IMR-90 (cell line): ENCODE results near the gene TRAK2. TPM values are rescaled to one million over a fixed set of nuclear protein-coding genes. Genes with fewer than 3 reads are reported as not detected.

Source experiments
- ATAC-seq: fragments of 200-7000 bp; cut with Tn5 transposase; 2 replicates; pipeline ENCODE4 v1.9.1; 2020; ENCODE audit warnings: low read depth, mild to moderate bottlenecking, moderate library complexity
- BruUV-seq: library from RNA; stranded (reverse); fragments of 400-500 nt; replicated peaks from 2 replicates; lab custom pipeline; 2021; lab: Mats Ljungman, UMichigan
- CTCF ChIA-PET: fragments of 300-600 bp; formaldehyde crosslinking; extraction: SDS; loops from one replicate; lab custom pipeline; 2021; ENCODE audit warnings: antibody characterized with exemption; lab: Yijun Ruan, JAX
- POLR2A ChIA-PET: fragments of 300-600 bp; sonication (Branson Sonifier 250); formaldehyde crosslinking; loops from one replicate; lab custom pipeline; 2022; ENCODE audit warnings: antibody characterized with exemption; ENCODE audit not compliant: unreplicated experiment; lab: Charles Lee
- DNase-seq: peaks from one replicate; pipeline ENCODE4 v3.0.0; 2013
- H2AFZ ChIP-seq: replicated peaks from 2 replicates; pipeline ENCODE3; 2013; ENCODE audit warnings: low read length, mild to moderate bottlenecking; ENCODE audit not compliant: poor library complexity
- H2AK5ac ChIP-seq: 2 replicates; pipeline ENCODE4 v1.6.1; 2013; ENCODE audit warnings: low read depth, low read length, inconsistent platforms
- H2AK9ac ChIP-seq: replicated peaks from 2 replicates; pipeline ENCODE3; 2013; ENCODE audit warnings: mild to moderate bottlenecking, low read depth, low read length, moderate library complexity; ENCODE audit not compliant: poor library complexity
- H2BK120ac ChIP-seq: 2 replicates; pipeline ENCODE4 v1.6.1; 2013; ENCODE audit warnings: low read depth, low read length, inconsistent platforms
- H2BK15ac ChIP-seq: 3 replicates; pipeline ENCODE4 v1.6.1; 2013; ENCODE audit warnings: low read depth, low read length, inconsistent platforms
- H2BK20ac ChIP-seq: 2 replicates; pipeline ENCODE4 v1.6.1; 2013; ENCODE audit warnings: low read depth, mild to moderate bottlenecking, inconsistent platforms, low read length, moderate library complexity
- H2BK5ac ChIP-seq: 2 replicates; pipeline ENCODE4 v1.6.1; 2013; ENCODE audit warnings: mild to moderate bottlenecking, low read depth, low read length, inconsistent platforms; ENCODE audit not compliant: poor library complexity, severe bottlenecking
- H3K14ac ChIP-seq: replicated peaks from 2 replicates; pipeline ENCODE4 v1.6.1; 2013; ENCODE audit warnings: low read depth, low read length, inconsistent platforms
- H3K18ac ChIP-seq: 2 replicates; pipeline ENCODE4 v1.6.1; 2013; ENCODE audit warnings: low read depth, low read length, control low read depth
- H3K23ac ChIP-seq: 2 replicates; pipeline ENCODE4 v1.6.1; 2013; ENCODE audit warnings: low read depth, low read length, inconsistent platforms
- H3K27ac ChIP-seq: 2 replicates; pipeline ENCODE4 v1.5.1; 2013; ENCODE audit warnings: mild to moderate bottlenecking, control low read depth, low read length; ENCODE audit not compliant: insufficient read depth
- H3K27me3 ChIP-seq: 2 replicates; pipeline ENCODE4 v1.6.1; 2013; ENCODE audit warnings: low read length; ENCODE audit not compliant: control insufficient read depth, insufficient read depth
- H3K36me3 ChIP-seq: 2 replicates; pipeline ENCODE4 v1.6.1; 2013; ENCODE audit warnings: low read length, mixed read lengths; ENCODE audit not compliant: control insufficient read depth, insufficient read depth
- H3K4ac ChIP-seq: 2 replicates; pipeline ENCODE4 v1.6.1; 2013; ENCODE audit warnings: low read depth, low read length, inconsistent platforms
- H3K4me1 ChIP-seq: 2 replicates; pipeline ENCODE4 v1.6.1; 2013; ENCODE audit warnings: low read length, mixed read lengths; ENCODE audit not compliant: control insufficient read depth, insufficient read depth
- H3K4me2 ChIP-seq: 2 replicates; pipeline ENCODE4 v1.6.1; 2013; ENCODE audit warnings: low read depth, mild to moderate bottlenecking, control low read depth, low read length, moderate library complexity
- H3K4me3 ChIP-seq: 2 replicates; pipeline ENCODE4 v1.5.1; 2013; ENCODE audit warnings: low read depth, mild to moderate bottlenecking, control low read depth, low read length, moderate library complexity; ENCODE audit not compliant: insufficient read depth
- H3K56ac ChIP-seq: 2 replicates; pipeline ENCODE4 v1.6.1; 2013; ENCODE audit warnings: low read length, inconsistent platforms; ENCODE audit not compliant: insufficient read depth; ENCODE audit errors: extremely low read depth
- H3K79me1 ChIP-seq, 2 experiments: 2 replicates each; pipeline ENCODE4 v1.6.1; 2013; ENCODE audit warnings: low read length in 2 of 2, inconsistent platforms in 1 of 2, low read depth in 1 of 2
- H3K9ac ChIP-seq: 2 replicates; pipeline ENCODE4 v1.6.1; 2013; ENCODE audit warnings: low read depth, low read length, control low read depth
- H3K9me1 ChIP-seq: 2 replicates; pipeline ENCODE4 v1.6.1; 2013; ENCODE audit warnings: low read length, inconsistent platforms; ENCODE audit not compliant: insufficient read depth
- H3K9me3 ChIP-seq: 2 replicates; pipeline ENCODE4 v1.6.1; 2013; ENCODE audit warnings: low read length; ENCODE audit not compliant: control insufficient read depth, insufficient read depth
- H4K20me1 ChIP-seq: 2 replicates; pipeline ENCODE4 v1.6.1; 2013; ENCODE audit warnings: low read length, inconsistent platforms; ENCODE audit not compliant: insufficient read depth
- H4K5ac ChIP-seq: 2 replicates; pipeline ENCODE4 v1.6.1; 2013; ENCODE audit warnings: mild to moderate bottlenecking, low read depth, low read length, control low read depth
- H4K8ac ChIP-seq, 2 experiments: 2 replicates each; pipeline ENCODE4 v1.6.1; 2013; ENCODE audit warnings: low read depth in 2 of 2, low read length in 2 of 2, control low read depth in 1 of 2, inconsistent platforms in 1 of 2
- H4K91ac ChIP-seq: 2 replicates; pipeline ENCODE4 v1.6.1; 2013; ENCODE audit warnings: low read depth, low read length, inconsistent platforms; ENCODE audit not compliant: insufficient read depth
- BHLHE40 ChIP-seq: fragments of 150-350 bp; IDR thresholded peaks from 2 replicates; pipeline ENCODE4 v1.6.1; 2016; ENCODE audit warnings: mild to moderate bottlenecking, low read depth, low read length
- CEBPB ChIP-seq: IDR thresholded peaks from 2 replicates; pipeline ENCODE4 v1.6.1; 2012; ENCODE audit warnings: low read depth, low read length, improper control_type of control experiment
- CHD1 ChIP-seq: IDR thresholded peaks from 2 replicates; pipeline ENCODE4 v1.6.1; 2012; ENCODE audit warnings: low read depth, low read length, improper control_type of control experiment
- ELK1 ChIP-seq: fragments of 150-350 bp; IDR thresholded peaks from 2 replicates; pipeline ENCODE4 v1.6.1; 2016; ENCODE audit warnings: low read depth, mild to moderate bottlenecking, low read length, moderate library complexity, borderline replicate concordance
- FOS ChIP-seq: fragments of 150-350 bp; IDR thresholded peaks from 2 replicates; pipeline ENCODE4 v1.6.1; 2016; ENCODE audit warnings: low read depth, low read length
- MAFK ChIP-seq: IDR thresholded peaks from 2 replicates; pipeline ENCODE4 v1.6.1; 2012; ENCODE audit warnings: low read depth, low read length, improper control_type of control experiment
- MAZ ChIP-seq: IDR thresholded peaks from 2 replicates; pipeline ENCODE4 v1.6.1; 2012; ENCODE audit warnings: low read depth, mild to moderate bottlenecking, low read length, improper control_type of control experiment, moderate library complexity, borderline replicate concordance
- MXI1 ChIP-seq: IDR thresholded peaks from 2 replicates; pipeline ENCODE4 v1.6.1; 2012; ENCODE audit warnings: low read depth, mild to moderate bottlenecking, low read length, moderate library complexity, borderline replicate concordance
- NFE2L2 ChIP-seq: fragments of 150-350 bp; IDR thresholded peaks from 2 replicates; pipeline ENCODE4 v1.6.1; 2016; ENCODE audit warnings: low read depth, mild to moderate bottlenecking, low read length
- POLR2A ChIP-seq: IDR thresholded peaks from 2 replicates; pipeline ENCODE4 v1.6.1; 2012; ENCODE audit warnings: mild to moderate bottlenecking, low read depth, low read length
- RAD21 ChIP-seq: IDR thresholded peaks from 2 replicates; pipeline ENCODE4 v1.6.1; 2012; ENCODE audit warnings: low read length, improper control_type of control experiment
- RCOR1 ChIP-seq: IDR thresholded peaks from 2 replicates; pipeline ENCODE4 v1.6.1; 2012; ENCODE audit warnings: mild to moderate bottlenecking, low read length, improper control_type of control experiment; ENCODE audit not compliant: insufficient replicate concordance
- RFX5 ChIP-seq: IDR thresholded peaks from 2 replicates; pipeline ENCODE4 v1.8.0; 2012; ENCODE audit warnings: low read depth, mild to moderate bottlenecking, low read length, moderate library complexity
- SMC3 ChIP-seq: fragments of 150-350 bp; IDR thresholded peaks from 2 replicates; pipeline ENCODE4 v1.6.1; 2016; ENCODE audit warnings: low read depth, mild to moderate bottlenecking, antibody characterized with exemption, low read length, moderate library complexity
- WGBS, 2 experiments: methylation state at CpG; one replicate each; pipeline versions ENCODE4 v1.1.5 to v1.1.7; 2013; ENCODE audit warnings: missing lambda C conversion rate in 2 of 2; ENCODE audit not compliant: insufficient read length in 1 of 2; ENCODE audit errors: extremely low coverage in 2 of 2; 5-methylcytosine and 5-hydroxymethylcytosine counted together
- dilution Hi-C: fragments of 300-500 bp; cut with HindIII; formaldehyde crosslinking; loops from one replicate; pipeline ENCODE4 v1.14.3; 2018; ENCODE audit warnings: low sequenced_read_pairs; ENCODE audit not compliant: unreplicated experiment
- in situ Hi-C: fragments of 300-500 bp; cut with MboI; formaldehyde crosslinking; loops from 3 replicates; pipeline ENCODE4 v1.14.3; 2019; ENCODE audit warnings: low sequenced_read_pairs, inconsistent platforms, mixed read lengths
- intact Hi-C: fragments of 100-400 bp; cut with micrococcal nuclease; formaldehyde crosslinking; loops from 2 replicates; pipeline ENCODE4 v1.10.0; 2022
- polyA plus RNA-seq, 3 experiments: library from polyadenylated mRNA; depleted of rRNA; stranded (reverse); fragments of >200 nt; gene quantifications; 2 replicates each; pipeline ENCODE4 v1.2.3, GENCODE V29; 2012; ENCODE audit warnings: low replicate concordance in 1 of 3
- total RNA-seq: library from RNA; depleted of rRNA; stranded (reverse); fragments of >200 nt; gene quantifications from 2 replicates; pipeline ENCODE4 v1.2.3, GENCODE V29; 2012
- TF ChIP-seq, protein P1 (sequence below): fragments of 150-350 bp; IDR thresholded peaks from 2 replicates; pipeline ENCODE4 v1.6.1; 2017; ENCODE audit warnings: mild to moderate bottlenecking, antibody characterized with exemption, low read length, low read depth
- TF ChIP-seq, protein P2 (sequence below): conservative IDR thresholded peaks from 2 replicates; pipeline ENCODE4 v1.5.1; 2012; ENCODE audit warnings: mild to moderate bottlenecking, low read depth, low read length, improper control_type of control experiment

TRAK2 gene
- total and polyA plus RNA-seq, 2 of the 4 experiments (the other 2 are of a cell fraction): 13.1 to 65.4 TPM

DNA sequence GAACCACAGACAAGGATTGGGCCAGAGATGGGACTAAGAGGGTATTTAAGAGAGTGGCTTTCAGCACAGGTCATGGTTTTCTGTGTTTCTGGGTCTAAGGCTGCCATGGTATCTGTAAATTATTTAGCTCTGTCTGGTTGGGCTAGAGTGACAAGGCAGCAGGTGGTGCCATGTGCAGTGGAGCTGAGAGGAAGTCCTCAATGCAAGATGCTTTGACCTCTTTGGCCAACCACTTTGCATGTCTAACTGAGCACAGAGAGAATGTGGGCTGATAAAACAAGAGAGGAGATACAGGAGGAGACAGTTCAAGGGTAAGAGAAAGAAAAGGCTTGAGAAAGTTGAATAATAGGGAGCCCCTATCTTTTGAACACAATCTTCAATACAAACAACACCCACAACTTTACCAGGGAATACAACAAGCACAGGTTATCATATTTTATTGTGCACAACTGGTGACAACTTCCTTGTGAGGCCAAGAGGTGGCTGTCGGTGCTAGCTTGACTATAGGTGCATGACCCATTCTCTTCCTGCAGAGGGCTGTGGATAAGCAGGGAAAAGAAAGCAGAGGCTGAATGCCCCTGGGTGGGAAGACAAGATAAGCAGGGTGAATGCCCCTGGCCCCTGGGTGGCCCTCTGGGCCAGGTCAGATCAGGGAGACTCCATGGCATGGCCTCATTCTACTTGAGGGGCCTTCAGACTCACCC is 106.4 kb downstream of the TRAK2 start:
- Histone ChIP-seq H4K20me1 (no peaks in the 10 kb centered on the region), H3K4ac (no peak overlapping the region), H3K9ac (no peak overlapping the region), H3K18ac (no peak overlapping the region), H2BK5ac (no peak overlapping the region), H3K56ac (no peak overlapping the region), H3K36me3 (no peaks in the 10 kb centered on the region), H3K4me2 (no peak overlapping the region), H2BK15ac (no peak overlapping the region), H2BK20ac (no peak overlapping the region), H2AK5ac (no peak overlapping the region), H3K27ac (no peak overlapping the region), H3K14ac (no peak overlapping the region), H3K23ac (no peak overlapping the region), H4K8ac (no peak overlapping the region), H3K9me3 (no peaks in the 10 kb centered on the region), H3K4me1 (no peaks in the 10 kb centered on the region), H3K4me3 (no peak overlapping the region), H4K91ac (no peak overlapping the region), H4K5ac (no peak overlapping the region), H3K9me1 (no peaks in the 10 kb centered on the region; the same call in 1 of the 2 replicates), H3K79me1 (no peaks in the 10 kb centered on the region), H3K27me3 (no peaks in the 10 kb centered on the region), H2AK9ac (no peak overlapping the region), H2AFZ (no peak overlapping the region), H2BK120ac (no peak overlapping the region)
- DNase-seq (no peak), ATAC-seq (no peak)
- TF ChIP-seq POLR2A (no peak), SMC3 (no peak), MAZ (no peak), FOS (no peak), CHD1 (no peak), ELK1 (no peak), MXI1 (no peak), CEBPB (no peak), NFE2L2 (no peak), BHLHE40 (no peak), MAFK (no peak), RAD21 (no peak), RCOR1 (no peak), RFX5 (no peak)
- TF ChIP-seq, protein P1, sequence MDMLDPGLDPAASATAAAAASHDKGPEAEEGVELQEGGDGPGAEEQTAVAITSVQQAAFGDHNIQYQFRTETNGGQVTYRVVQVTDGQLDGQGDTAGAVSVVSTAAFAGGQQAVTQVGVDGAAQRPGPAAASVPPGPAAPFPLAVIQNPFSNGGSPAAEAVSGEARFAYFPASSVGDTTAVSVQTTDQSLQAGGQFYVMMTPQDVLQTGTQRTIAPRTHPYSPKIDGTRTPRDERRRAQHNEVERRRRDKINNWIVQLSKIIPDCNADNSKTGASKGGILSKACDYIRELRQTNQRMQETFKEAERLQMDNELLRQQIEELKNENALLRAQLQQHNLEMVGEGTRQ: no peak
- TF ChIP-seq, protein P2, sequence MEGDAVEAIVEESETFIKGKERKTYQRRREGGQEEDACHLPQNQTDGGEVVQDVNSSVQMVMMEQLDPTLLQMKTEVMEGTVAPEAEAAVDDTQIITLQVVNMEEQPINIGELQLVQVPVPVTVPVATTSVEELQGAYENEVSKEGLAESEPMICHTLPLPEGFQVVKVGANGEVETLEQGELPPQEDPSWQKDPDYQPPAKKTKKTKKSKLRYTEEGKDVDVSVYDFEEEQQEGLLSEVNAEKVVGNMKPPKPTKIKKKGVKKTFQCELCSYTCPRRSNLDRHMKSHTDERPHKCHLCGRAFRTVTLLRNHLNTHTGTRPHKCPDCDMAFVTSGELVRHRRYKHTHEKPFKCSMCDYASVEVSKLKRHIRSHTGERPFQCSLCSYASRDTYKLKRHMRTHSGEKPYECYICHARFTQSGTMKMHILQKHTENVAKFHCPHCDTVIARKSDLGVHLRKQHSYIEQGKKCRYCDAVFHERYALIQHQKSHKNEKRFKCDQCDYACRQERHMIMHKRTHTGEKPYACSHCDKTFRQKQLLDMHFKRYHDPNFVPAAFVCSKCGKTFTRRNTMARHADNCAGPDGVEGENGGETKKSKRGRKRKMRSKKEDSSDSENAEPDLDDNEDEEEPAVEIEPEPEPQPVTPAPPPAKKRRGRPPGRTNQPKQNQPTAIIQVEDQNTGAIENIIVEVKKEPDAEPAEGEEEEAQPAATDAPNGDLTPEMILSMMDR: no peak
- no CpG with 5 or more reads among the region's 1 CpG for WGBS, 2 experiments
- BruUV-seq: no TSS peak
- in situ Hi-C loops: no loop called here
- POLR2A ChIA-PET: no interaction called here
- dilution Hi-C loops: no loop called here
- intact Hi-C loops: no loop called here
- CTCF ChIA-PET: no interaction called here
